Thymus (tissue), 11 donors: ENCODE measurements around the gene TMCO4. TPM values are rescaled to one million over a fixed set of nuclear protein-coding genes. Genes with fewer than 3 reads are reported as not detected.

Source experiments
- DNase-seq, 9 donors: peaks; one replicate each; pipeline ENCODE4 v3.0.0-alpha.2; 2013; ENCODE audit warnings: low spot score in 9 of 9, low read depth in 6 of 9, missing footprints in 1 of 9
- H3K27ac ChIP-seq, 2 donors: one replicate each; pipeline ENCODE4 v1.5.1; 2013; ENCODE audit warnings: control low read depth in 1 of 2, low read depth in 1 of 2, low read length in 1 of 2, mild to moderate bottlenecking in 1 of 2, moderate library complexity in 1 of 2
- H3K27me3 ChIP-seq, 2 donors: one replicate each; pipeline ENCODE4 v1.5.1; 2013; ENCODE audit warnings: low read length in 1 of 2; ENCODE audit not compliant: control insufficient read depth in 2 of 2, insufficient read depth in 1 of 2
- H3K36me3 ChIP-seq, 2 donors: one replicate each; pipeline ENCODE4 v1.5.1; 2013; ENCODE audit warnings: low read length in 1 of 2, mild to moderate bottlenecking in 1 of 2, moderate library complexity in 1 of 2; ENCODE audit not compliant: control insufficient read depth in 2 of 2, insufficient read depth in 2 of 2
- H3K4me1 ChIP-seq, 2 donors: one replicate each; pipeline ENCODE4 v1.5.1; 2013; ENCODE audit warnings: low read length in 2 of 2; ENCODE audit not compliant: control insufficient read depth in 2 of 2, insufficient read depth in 2 of 2
- H3K4me3 ChIP-seq, 2 donors: one replicate each; pipeline ENCODE4 v1.5.1; 2013; ENCODE audit warnings: low read length in 2 of 2, control low read depth in 1 of 2, mild to moderate bottlenecking in 1 of 2
- H3K9me3 ChIP-seq, 2 donors: one replicate each; pipeline ENCODE4 v1.5.1; 2013; ENCODE audit warnings: low read length in 1 of 2, mild to moderate bottlenecking in 1 of 2; ENCODE audit not compliant: control insufficient read depth in 2 of 2, insufficient read depth in 1 of 2
- WGBS: extraction: QIAGEN DNeasy Blood & Tissue Kit; methylation state at CpG from one replicate; pipeline ENCODE4 v1.1.7; 2013; 5-methylcytosine and 5-hydroxymethylcytosine counted together
- polyA plus RNA-seq: library from polyadenylated mRNA; stranded (reverse); fragments of 200-250 nt; gene quantifications from one replicate; pipeline ENCODE4 v1.2.3, GENCODE V29; 2013
- total RNA-seq: library from RNA; stranded (reverse); fragments of 120-200 nt; gene quantifications from one replicate; pipeline ENCODE4 v1.2.4, GENCODE V29; 2013
- donor health status: healthy.

The TMCO4 gene
- total and polyA plus RNA-seq, 2 donors, result 6.0 to 11.5 TPM

DNA sequence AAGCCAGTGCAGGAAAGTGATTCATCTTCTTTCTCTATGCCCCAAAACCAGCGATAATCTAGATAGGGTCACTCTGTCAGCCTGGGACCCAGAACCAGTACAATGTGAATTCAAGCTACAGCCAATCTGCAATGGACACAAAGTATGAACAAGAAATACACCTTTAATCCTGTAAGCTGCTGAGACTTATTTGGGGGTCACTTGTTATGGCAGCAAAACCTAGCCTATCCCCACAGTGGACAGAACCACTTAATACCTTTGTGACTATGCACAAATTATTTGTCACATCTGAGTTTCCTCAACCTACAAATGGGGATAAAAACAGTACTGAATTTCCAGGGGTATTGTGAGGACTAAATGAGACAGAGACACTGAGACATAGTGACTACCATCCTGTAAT is 50.0 kb downstream of the TMCO4 start:
- WGBS, result 100% methylated on average over 1 of the region's 1 CpG
- no peaks in the 10 kb centered on the region for H3K4me1 ChIP-seq
- no peak for DNase-seq
- H3K27ac ChIP-seq, result no peak overlapping the region
- no peak overlapping the region for H3K4me3 ChIP-seq
- H3K36me3 ChIP-seq, result peaks cover 0 to 4% of the 10 kb centered on the region in 2 donors
- no peaks in the 10 kb centered on the region for H3K27me3 ChIP-seq
- no peaks in the 10 kb centered on the region for H3K9me3 ChIP-seq

DNA sequence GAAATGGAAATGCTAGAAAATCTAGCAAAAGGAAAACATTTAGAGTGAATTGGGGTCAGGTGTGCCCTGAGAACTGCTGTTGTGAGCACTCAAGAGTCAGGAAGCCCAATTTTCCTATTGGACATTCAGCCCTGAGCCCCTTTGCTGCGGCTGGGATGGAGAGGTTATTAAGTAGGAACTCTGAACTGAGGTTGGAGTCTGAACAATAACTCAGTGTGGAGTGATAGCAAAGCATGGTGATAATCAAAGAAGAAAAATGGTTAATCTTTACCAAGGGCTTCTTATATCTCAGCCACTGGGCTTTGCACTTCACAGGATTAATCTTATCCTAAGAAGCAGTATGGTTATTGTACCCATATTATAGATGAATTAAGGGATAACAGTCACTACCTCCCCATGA is 52.0 kb downstream of the TMCO4 start:
- H3K36me3 ChIP-seq, result no peaks in the 10 kb centered on the region
- H3K4me1 ChIP-seq, result no peaks in the 10 kb centered on the region
- no peak overlapping the region for H3K4me3 ChIP-seq
- no peak for DNase-seq
- no peak overlapping the region for H3K27ac ChIP-seq
- H3K9me3 ChIP-seq, result no peaks in the 10 kb centered on the region
- 93% methylated on average over 1 of the region's 1 CpG for WGBS
- H3K27me3 ChIP-seq, result no peaks in the 10 kb centered on the region

DNA sequence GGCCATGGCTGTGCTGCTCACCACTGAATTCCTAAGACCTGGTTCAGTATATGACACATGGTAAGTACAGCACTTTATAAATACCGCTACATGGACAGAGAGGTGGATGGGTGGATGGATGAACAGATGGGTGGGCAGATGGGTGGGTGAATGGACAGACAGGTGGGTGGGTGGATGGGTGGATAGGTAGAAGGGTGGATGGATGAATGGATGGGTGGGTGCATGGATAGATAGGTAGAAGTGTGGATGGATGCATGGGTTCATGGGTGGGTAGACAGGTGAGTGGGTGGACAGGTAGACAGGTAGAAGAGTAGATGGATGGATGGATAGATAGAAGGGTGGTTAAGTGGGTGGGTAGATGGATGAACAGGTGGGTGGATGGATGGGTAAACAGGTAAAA is 54.8 kb downstream of the TMCO4 start:
- Histone ChIP-seq H3K4me3 (no peak overlapping the region), H3K36me3 (no peaks in the 10 kb centered on the region), H3K9me3 (no peaks in the 10 kb centered on the region), H3K27ac (no peak overlapping the region), H3K27me3 (no peaks in the 10 kb centered on the region), H3K4me1 (no peaks in the 10 kb centered on the region)
- DNase-seq, result no peak
- 100% methylated on average over 1 of the region's 1 CpG for WGBS

DNA sequence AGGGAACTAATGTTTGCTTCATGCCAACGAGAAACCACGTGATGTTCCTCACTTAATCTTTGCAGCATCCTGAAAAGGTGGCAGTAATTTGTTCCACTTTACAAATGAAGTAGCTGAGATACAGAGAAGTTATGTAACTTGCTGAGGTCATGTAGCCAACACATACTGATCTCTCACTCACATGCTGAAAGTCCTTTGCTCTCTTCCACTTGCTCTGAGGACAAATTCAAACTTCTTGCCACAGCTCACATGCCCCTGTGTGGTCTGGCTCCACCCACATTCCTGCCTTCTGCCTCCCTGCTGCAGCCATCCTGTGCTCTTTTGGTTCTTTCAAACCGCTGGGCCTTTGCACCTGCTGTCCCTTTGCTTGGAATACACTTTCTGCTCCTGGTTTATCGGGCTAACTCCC is 55.4 kb downstream of the TMCO4 start:
- Histone ChIP-seq H3K27ac (no peak overlapping the region), H3K36me3 (no peaks in the 10 kb centered on the region), H3K9me3 (no peaks in the 10 kb centered on the region), H3K27me3 (no peaks in the 10 kb centered on the region), H3K4me3 (no peak overlapping the region), H3K4me1 (no peaks in the 10 kb centered on the region)
- DNase-seq, result no peak
- 95% methylated on average over 4 of the region's 4 CpGs for WGBS

DNA sequence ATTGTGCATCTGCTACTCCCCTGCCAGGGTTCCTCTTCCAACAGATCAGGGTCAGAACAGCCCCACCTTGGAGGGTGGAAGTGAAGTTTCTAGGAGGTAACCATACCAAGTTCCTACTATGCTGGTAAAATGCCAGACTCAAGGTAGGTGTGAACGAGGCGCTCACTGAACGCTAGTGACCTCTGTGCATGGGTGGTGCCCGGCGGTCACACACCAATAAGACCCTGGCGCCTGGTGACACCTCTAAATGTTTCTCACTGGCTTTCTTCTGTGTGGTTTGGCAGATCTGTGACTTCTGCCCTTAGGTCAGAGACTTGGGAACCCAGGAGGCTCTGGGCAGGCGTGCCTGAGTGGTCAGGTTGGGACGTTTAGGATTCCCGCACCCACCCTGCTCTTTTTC is 55.9 kb downstream of the TMCO4 start:
- DNase-seq, result no peak
- H3K4me3 ChIP-seq, result no peak overlapping the region
- WGBS, result 98% methylated on average over 9 of the region's 9 CpGs
- no peaks in the 10 kb centered on the region for H3K36me3 ChIP-seq
- H3K9me3 ChIP-seq, result no peaks in the 10 kb centered on the region
- H3K27me3 ChIP-seq, result no peaks in the 10 kb centered on the region
- no peak overlapping the region for H3K27ac ChIP-seq
- no peaks in the 10 kb centered on the region for H3K4me1 ChIP-seq

DNA sequence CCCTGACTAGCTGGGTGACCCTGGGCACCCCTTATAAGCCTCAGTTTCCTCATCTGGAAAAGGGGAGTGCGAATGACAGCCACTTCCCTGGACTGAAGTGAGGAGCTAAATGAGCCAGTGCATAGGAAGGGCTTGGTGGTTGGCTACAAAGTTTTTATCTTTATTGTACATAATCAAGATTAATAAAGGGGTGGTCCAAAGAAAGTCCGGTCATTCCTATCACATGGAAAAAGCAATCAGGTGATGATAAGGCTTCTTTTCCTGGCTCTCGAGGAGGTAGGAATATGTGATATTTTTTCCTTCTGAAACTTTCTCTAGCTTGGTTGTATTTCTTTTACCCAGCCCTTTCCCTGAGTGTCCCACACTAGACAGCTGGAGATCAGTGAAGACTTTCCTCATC is 56.5 kb downstream of the TMCO4 start:
- H3K4me3 ChIP-seq, result no peak overlapping the region
- H3K36me3 ChIP-seq, result no peaks in the 10 kb centered on the region
- H3K4me1 ChIP-seq, result no peaks in the 10 kb centered on the region
- no peak for DNase-seq
- 96% methylated on average over 3 of the region's 3 CpGs for WGBS
- H3K27me3 ChIP-seq, result no peaks in the 10 kb centered on the region
- no peaks in the 10 kb centered on the region for H3K9me3 ChIP-seq
- no peak overlapping the region for H3K27ac ChIP-seq

DNA sequence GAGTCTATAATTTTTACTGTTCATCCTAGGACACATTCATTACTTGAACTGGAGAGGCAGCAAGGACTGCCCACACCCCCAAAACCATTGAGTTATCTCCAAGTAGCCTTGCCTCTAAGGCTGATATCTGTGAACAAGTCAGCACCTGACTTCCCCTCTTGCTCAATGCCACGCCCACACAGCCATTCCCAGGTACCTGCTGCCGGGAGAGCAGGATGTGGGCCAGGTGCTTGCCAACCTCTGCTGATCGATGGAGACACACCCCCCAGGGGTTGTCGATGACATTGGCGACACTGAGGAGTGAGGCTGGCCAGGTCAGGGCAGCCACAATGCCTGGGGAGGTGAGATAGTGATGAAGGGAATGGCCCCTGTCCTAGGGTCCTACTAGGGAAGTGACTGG is 60.1 kb downstream of the TMCO4 start:
- H3K9me3 ChIP-seq, result no peaks in the 10 kb centered on the region
- 92% methylated on average over 5 of the region's 5 CpGs for WGBS
- H3K4me3 ChIP-seq, result no peak overlapping the region
- no peak overlapping the region for H3K27ac ChIP-seq
- H3K36me3 ChIP-seq, result no peaks in the 10 kb centered on the region
- H3K4me1 ChIP-seq, result no peaks in the 10 kb centered on the region
- no peak for DNase-seq
- H3K27me3 ChIP-seq, result no peaks in the 10 kb centered on the region

DNA sequence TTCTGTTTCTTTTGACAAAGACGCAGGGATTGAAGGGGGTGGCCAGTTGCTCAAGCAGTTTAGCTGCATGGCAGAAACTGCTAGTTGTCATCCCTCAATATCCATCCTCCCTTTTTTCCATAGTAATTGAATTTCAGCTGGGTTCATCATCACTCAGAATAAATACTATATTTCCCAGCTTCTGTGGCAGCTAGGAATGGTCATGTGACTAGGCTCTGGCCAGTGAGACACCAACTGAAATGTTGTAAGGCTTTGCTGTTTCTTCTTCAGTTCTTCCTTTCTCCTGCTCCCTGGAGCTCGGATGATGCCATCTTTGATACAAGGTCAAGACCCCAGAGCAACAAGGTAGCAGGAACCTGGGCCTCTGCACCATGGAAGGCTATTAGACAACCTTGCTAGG is 61.0 kb downstream of the TMCO4 start:
- H3K27me3 ChIP-seq, result no peaks in the 10 kb centered on the region
- no peaks in the 10 kb centered on the region for H3K36me3 ChIP-seq
- no peaks in the 10 kb centered on the region for H3K4me1 ChIP-seq
- no peak for DNase-seq
- no peak overlapping the region for H3K4me3 ChIP-seq
- no peaks in the 10 kb centered on the region for H3K9me3 ChIP-seq
- WGBS, result 98% methylated on average over 2 of the region's 2 CpGs
- no peak overlapping the region for H3K27ac ChIP-seq

DNA sequence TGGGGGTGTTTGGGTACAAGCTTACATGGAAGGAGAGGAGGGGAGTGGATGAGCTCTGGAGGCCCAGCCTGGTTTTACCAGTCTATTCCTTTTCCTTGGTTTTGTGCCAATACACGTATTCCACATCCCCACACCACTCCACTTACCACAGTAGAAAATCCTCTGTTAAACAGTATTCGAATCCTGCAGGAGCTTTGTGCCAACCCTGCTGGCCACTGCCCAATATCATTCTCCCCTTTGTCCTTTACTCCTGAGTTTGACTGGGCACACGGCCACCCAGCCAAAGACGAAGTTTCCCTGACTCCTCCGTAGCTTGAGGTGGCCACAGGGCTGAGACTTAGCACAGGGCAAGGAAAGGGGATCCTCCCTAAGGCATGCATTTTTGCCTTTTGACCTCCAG is 61.6 kb downstream of the TMCO4 start:
- DNase-seq, result no peak
- H3K9me3 ChIP-seq, result no peaks in the 10 kb centered on the region
- no peak overlapping the region for H3K27ac ChIP-seq
- H3K4me3 ChIP-seq, result no peak overlapping the region
- H3K36me3 ChIP-seq, result no peaks in the 10 kb centered on the region
- no peaks in the 10 kb centered on the region for H3K27me3 ChIP-seq
- WGBS, result 97% methylated on average over 5 of the region's 5 CpGs
- no peaks in the 10 kb centered on the region for H3K4me1 ChIP-seq
